ENCODE results near the gene SERGEF. TPM values are rescaled to one million over a fixed set of nuclear protein-coding genes. Genes with fewer than 3 reads are reported as not detected.
A peak's percentile ranks its signal among the peaks of the same experiment; 100 is the strongest.

SERGEF gene
- total and polyA plus RNA-seq, 11 donors = 11.6 to 55.0 (median 22.1) TPM

DNA sequence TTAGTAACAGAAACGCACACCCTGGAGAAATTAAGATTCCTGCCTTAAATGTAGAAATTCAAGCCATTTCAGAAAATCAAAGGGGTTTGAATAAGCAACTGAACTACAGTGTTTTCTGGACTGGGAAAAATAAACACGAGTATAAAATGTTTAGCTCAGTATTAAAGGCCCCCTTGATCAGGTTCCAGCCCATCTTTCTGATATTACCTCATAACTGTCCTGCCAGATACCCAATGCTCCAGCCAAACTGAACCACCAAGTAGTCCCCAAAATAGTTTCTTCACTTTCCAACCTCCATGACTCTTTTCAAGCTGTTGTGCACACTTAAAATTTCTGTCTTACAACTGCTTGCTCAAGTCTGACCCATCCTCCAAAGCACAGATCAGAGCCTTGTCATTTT lies 54.4 kb downstream of the SERGEF start:
- Histone ChIP-seq H3K9me3 (no peaks in the 10 kb centered on the region), H3K27ac (no peak overlapping the region), H3K36me3 (peaks cover 0 to 68% (median 47%) of the 10 kb centered on the region in 9 donors), H3K4me3 (no peak overlapping the region), H3K27me3 (no peaks in the 10 kb centered on the region), H3K4me1 (peaks cover 0 to 16% (median 6%) of the 10 kb centered on the region in 12 donors)
- DNase-seq (no peak), ATAC-seq (no peak)
- TF ChIP-seq POLR2A (IDR thresholded peaks at IDR 0.05) = no peak
- TF ChIP-seq, protein P1, sequence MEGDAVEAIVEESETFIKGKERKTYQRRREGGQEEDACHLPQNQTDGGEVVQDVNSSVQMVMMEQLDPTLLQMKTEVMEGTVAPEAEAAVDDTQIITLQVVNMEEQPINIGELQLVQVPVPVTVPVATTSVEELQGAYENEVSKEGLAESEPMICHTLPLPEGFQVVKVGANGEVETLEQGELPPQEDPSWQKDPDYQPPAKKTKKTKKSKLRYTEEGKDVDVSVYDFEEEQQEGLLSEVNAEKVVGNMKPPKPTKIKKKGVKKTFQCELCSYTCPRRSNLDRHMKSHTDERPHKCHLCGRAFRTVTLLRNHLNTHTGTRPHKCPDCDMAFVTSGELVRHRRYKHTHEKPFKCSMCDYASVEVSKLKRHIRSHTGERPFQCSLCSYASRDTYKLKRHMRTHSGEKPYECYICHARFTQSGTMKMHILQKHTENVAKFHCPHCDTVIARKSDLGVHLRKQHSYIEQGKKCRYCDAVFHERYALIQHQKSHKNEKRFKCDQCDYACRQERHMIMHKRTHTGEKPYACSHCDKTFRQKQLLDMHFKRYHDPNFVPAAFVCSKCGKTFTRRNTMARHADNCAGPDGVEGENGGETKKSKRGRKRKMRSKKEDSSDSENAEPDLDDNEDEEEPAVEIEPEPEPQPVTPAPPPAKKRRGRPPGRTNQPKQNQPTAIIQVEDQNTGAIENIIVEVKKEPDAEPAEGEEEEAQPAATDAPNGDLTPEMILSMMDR (IDR thresholded peaks at IDR 0.05) = no peak
- WGBS, 4 donors = 79 to 88% (median 83%) methylated on average over 2 of the region's 2 CpGs
- intact Hi-C loops (cut with DNase I) = no loop called here

DNA sequence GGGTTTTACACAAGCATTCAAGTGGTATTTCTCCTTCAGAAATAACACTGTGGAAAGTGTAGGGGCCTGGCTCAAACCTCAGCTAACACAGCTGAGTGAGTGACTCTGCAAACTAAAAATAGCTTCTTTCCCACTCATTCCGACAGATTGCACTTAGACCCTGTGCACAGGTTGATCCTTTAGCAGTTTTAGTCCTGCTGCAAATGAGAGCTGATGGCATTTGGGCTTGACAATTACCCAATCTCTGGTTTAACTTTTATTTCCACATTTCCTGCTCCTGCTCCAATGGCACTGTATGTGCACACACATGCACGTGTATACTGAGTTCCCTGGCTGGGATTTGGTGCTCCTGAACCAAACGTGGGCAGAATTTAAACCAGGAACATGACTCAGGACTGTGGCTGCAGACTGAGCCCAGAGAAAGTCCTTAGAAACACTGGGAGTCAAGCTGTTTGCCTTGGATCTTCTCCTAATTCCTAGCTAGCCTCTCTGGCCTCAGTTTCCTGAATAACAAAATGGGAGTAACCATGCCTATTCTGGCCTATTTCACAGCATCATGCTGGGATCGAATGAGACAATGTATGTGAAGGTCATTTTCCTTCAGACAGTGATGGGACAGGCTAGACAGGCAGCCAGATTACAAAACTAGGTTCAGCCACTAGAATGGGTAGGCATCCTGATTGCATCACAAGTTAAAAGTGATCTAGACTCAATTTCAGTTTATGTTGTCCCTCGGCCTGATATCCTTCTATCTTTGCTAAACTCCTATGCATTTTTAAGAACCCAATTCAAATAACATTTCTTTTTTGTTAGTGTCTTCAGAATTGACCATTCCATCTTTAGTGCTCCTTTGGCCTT lies 58.2 kb downstream of the SERGEF start:
- WGBS, 4 donors = 45 to 58% (median 51%) methylated on average over 5 of the region's 5 CpGs
- Histone ChIP-seq H3K27me3 (no peaks in the 10 kb centered on the region), H3K4me3 (no peak overlapping the region), H3K9me3 (no peaks in the 10 kb centered on the region), H3K27ac (peak overlapping the region in 10 of 12 donors; percentile 28 to 85 (median 74)), H3K4me1 (peaks cover 0 to 19% (median 6%) of the 10 kb centered on the region in 12 donors), H3K36me3 (peaks cover 0 to 68% (median 38%) of the 10 kb centered on the region in 9 donors)
- TF ChIP-seq, protein P1 (IDR thresholded peaks at IDR 0.05) = no peak
- no peak for TF ChIP-seq POLR2A (IDR thresholded peaks at IDR 0.05)
- DNase-seq = no peak
- intact Hi-C loops (cut with DNase I) = no loop called here
- peak; percentile 92 to 97 (median 94) for ATAC-seq

DNA sequence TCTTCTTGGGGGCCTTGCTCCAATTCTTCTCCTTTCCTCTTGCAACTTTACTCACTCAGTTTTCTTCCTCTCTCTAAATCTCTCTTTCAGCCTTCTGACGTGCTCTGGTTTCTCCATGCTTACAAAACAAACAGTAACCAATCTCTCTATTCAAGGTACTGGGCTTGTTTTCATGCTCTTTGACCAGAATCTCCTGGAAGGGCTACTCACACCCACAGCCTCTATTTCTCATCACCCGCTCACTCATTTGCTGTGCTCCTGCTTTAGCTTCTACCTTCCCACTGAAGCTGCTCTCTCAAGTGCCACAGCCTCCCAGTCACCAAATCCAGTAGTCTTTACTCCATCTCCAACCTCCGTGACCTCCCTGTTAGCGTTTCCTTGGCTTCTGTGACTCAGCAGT lies 60.4 kb downstream of the SERGEF start:
- intact Hi-C loops (cut with DNase I) = no loop called here
- Histone ChIP-seq H3K9me3 (no peaks in the 10 kb centered on the region), H3K27me3 (no peaks in the 10 kb centered on the region), H3K36me3 (peaks cover 0 to 62% (median 21%) of the 10 kb centered on the region in 9 donors), H3K4me1 (peaks cover 0 to 19% (median 6%) of the 10 kb centered on the region in 12 donors), H3K4me3 (no peak overlapping the region), H3K27ac (no peak overlapping the region)
- ATAC-seq = no peak
- WGBS, 4 donors = 85 to 92% (median 87%) methylated on average over 4 of the region's 4 CpGs
- no peak for DNase-seq
- TF ChIP-seq POLR2A (IDR thresholded peaks at IDR 0.05) = no peak
- TF ChIP-seq, protein P1 (IDR thresholded peaks at IDR 0.05) = no peak

DNA sequence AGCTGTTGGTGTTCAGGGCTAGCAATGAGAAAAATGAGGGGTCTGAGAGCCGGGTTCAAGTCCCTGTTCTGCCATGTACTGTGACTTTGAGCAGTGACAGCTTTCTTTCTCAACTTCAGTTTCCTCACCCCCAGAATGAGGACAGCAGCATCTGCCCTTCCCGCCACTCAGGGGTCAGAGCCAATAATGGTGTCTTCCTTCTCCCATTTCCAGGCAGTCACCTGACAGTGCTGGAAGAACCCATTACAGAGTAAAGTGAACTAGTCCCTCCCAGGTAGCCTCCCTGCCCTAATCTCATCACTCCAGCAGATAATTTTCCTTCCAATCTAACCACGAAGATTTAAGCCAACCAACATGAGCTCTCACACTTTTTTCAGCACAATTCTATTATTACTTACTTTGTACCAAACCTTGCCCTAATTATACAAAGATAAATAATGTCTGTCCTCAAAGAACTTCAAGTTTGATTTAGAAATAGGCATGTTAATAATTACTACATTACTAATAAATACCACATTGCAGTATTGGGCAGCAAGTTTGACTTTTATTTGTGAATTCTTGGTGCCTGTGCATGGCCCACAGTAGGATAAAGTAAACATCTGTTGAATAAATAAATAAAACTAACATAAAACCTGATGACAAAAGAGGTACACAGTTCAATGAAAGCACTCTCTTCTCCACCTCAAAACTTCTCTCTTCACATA lies 61.0 kb downstream of the SERGEF start:
- Histone ChIP-seq H3K27ac (no peak overlapping the region), H3K4me3 (no peak overlapping the region), H3K27me3 (no peaks in the 10 kb centered on the region), H3K9me3 (no peaks in the 10 kb centered on the region), H3K36me3 (peaks cover 0 to 60% (median 14%) of the 10 kb centered on the region in 9 donors), H3K4me1 (peaks cover 0 to 19% (median 6%) of the 10 kb centered on the region in 12 donors)
- TF ChIP-seq, protein P1 (IDR thresholded peaks at IDR 0.05) = no peak
- TF ChIP-seq POLR2A (IDR thresholded peaks at IDR 0.05) = no peak
- 88 to 93% (median 89%) methylated on average over 3 of the region's 3 CpGs for WGBS, 4 donors
- DNase-seq (no peak), ATAC-seq (no peak)
- intact Hi-C loops (cut with DNase I) = no loop called here

Data from heart left ventricle (tissue), 16 donors.